ENCODE data around the gene CLIC6.

The CLIC6 gene

GRCh38 chr21:34684174-34684876 is 15.5 kb downstream of the CLIC6 start (continued):
- TF ChIP-seq, protein P1, sequence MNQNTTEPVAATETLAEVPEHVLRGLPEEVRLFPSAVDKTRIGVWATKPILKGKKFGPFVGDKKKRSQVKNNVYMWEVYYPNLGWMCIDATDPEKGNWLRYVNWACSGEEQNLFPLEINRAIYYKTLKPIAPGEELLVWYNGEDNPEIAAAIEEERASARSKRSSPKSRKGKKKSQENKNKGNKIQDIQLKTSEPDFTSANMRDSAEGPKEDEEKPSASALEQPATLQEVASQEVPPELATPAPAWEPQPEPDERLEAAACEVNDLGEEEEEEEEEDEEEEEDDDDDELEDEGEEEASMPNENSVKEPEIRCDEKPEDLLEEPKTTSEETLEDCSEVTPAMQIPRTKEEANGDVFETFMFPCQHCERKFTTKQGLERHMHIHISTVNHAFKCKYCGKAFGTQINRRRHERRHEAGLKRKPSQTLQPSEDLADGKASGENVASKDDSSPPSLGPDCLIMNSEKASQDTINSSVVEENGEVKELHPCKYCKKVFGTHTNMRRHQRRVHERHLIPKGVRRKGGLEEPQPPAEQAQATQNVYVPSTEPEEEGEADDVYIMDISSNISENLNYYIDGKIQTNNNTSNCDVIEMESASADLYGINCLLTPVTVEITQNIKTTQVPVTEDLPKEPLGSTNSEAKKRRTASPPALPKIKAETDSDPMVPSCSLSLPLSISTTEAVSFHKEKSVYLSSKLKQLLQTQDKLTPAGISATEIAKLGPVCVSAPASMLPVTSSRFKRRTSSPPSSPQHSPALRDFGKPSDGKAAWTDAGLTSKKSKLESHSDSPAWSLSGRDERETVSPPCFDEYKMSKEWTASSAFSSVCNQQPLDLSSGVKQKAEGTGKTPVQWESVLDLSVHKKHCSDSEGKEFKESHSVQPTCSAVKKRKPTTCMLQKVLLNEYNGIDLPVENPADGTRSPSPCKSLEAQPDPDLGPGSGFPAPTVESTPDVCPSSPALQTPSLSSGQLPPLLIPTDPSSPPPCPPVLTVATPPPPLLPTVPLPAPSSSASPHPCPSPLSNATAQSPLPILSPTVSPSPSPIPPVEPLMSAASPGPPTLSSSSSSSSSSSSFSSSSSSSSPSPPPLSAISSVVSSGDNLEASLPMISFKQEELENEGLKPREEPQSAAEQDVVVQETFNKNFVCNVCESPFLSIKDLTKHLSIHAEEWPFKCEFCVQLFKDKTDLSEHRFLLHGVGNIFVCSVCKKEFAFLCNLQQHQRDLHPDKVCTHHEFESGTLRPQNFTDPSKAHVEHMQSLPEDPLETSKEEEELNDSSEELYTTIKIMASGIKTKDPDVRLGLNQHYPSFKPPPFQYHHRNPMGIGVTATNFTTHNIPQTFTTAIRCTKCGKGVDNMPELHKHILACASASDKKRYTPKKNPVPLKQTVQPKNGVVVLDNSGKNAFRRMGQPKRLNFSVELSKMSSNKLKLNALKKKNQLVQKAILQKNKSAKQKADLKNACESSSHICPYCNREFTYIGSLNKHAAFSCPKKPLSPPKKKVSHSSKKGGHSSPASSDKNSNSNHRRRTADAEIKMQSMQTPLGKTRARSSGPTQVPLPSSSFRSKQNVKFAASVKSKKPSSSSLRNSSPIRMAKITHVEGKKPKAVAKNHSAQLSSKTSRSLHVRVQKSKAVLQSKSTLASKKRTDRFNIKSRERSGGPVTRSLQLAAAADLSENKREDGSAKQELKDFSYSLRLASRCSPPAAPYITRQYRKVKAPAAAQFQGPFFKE (tag by site-specific recombination; IDR thresholded peaks at IDR 0.05; ENCODE audit: borderline replicate concordance): no peak
- TF ChIP-seq, protein P2, sequence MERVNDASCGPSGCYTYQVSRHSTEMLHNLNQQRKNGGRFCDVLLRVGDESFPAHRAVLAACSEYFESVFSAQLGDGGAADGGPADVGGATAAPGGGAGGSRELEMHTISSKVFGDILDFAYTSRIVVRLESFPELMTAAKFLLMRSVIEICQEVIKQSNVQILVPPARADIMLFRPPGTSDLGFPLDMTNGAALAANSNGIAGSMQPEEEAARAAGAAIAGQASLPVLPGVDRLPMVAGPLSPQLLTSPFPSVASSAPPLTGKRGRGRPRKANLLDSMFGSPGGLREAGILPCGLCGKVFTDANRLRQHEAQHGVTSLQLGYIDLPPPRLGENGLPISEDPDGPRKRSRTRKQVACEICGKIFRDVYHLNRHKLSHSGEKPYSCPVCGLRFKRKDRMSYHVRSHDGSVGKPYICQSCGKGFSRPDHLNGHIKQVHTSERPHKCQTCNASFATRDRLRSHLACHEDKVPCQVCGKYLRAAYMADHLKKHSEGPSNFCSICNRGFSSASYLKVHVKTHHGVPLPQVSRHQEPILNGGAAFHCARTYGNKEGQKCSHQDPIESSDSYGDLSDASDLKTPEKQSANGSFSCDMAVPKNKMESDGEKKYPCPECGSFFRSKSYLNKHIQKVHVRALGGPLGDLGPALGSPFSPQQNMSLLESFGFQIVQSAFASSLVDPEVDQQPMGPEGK (tag by site-specific recombination; IDR thresholded peaks at IDR 0.05): no peak
- TF ChIP-seq ZNF777 (tag by site-specific recombination; IDR thresholded peaks at IDR 0.05; ENCODE audit: borderline replicate concordance): no peak
- TF ChIP-seq, protein P3, sequence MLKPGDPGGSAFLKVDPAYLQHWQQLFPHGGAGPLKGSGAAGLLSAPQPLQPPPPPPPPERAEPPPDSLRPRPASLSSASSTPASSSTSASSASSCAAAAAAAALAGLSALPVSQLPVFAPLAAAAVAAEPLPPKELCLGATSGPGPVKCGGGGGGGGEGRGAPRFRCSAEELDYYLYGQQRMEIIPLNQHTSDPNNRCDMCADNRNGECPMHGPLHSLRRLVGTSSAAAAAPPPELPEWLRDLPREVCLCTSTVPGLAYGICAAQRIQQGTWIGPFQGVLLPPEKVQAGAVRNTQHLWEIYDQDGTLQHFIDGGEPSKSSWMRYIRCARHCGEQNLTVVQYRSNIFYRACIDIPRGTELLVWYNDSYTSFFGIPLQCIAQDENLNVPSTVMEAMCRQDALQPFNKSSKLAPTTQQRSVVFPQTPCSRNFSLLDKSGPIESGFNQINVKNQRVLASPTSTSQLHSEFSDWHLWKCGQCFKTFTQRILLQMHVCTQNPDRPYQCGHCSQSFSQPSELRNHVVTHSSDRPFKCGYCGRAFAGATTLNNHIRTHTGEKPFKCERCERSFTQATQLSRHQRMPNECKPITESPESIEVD (tag by site-specific recombination; IDR thresholded peaks at IDR 0.05): no peak
- TF ChIP-seq ZNF544 (tag by site-specific recombination; IDR thresholded peaks at IDR 0.05): no peak
- TF ChIP-seq ZNF837 (tag by site-specific recombination; IDR thresholded peaks at IDR 0.05): no peak
- TF ChIP-seq ZNF391 (tag by site-specific recombination; IDR thresholded peaks at IDR 0.05; ENCODE audit: borderline replicate concordance, low read depth): no peak
- TF ChIP-seq, protein P4, sequence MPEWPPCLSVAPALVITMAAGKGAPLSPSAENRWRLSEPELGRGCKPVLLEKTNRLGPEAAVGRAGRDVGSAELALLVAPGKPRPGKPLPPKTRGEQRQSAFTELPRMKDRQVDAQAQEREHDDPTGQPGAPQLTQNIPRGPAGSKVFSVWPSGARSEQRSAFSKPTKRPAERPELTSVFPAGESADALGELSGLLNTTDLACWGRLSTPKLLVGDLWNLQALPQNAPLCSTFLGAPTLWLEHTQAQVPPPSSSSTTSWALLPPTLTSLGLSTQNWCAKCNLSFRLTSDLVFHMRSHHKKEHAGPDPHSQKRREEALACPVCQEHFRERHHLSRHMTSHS (tag by site-specific recombination; IDR thresholded peaks at IDR 0.05): no peak
- no peak for TF ChIP-seq ZNF132 (tag by site-specific recombination; IDR thresholded peaks at IDR 0.05; ENCODE audit: borderline replicate concordance)
- no peak for TF ChIP-seq ZNF211 (tag by site-specific recombination; IDR thresholded peaks at IDR 0.05; ENCODE audit: low read depth)
- no peak for TF ChIP-seq ZFP37 (tag by site-specific recombination; IDR thresholded peaks at IDR 0.05)
- TF ChIP-seq, protein P5, sequence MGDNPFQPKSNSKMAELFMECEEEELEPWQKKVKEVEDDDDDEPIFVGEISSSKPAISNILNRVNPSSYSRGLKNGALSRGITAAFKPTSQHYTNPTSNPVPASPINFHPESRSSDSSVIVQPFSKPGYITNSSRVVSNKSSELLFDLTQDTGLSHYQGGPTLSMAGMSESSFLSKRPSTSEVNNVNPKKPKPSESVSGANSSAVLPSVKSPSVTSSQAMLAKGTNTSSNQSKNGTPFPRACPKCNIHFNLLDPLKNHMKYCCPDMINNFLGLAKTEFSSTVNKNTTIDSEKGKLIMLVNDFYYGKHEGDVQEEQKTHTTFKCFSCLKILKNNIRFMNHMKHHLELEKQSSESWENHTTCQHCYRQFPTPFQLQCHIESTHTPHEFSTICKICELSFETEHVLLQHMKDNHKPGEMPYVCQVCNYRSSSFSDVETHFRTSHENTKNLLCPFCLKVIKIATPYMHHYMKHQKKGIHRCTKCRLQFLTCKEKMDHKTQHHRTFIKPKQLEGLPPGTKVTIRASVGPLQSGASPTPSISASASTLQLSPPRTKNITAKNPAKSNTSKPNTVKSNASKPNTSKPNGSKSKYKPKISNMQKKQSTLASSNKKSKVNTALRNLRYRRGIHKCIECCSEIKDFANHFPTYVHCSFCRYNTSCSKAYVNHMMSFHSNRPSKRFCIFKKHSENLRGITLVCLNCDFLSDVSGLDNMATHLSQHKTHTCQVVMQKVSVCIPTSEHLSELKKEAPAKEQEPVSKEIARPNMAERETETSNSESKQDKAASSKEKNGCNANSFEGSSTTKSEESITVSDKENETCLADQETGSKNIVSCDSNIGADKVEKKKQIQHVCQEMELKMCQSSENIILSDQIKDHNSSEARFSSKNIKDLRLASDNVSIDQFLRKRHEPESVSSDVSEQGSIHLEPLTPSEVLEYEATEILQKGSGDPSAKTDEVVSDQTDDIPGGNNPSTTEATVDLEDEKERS (tag by site-specific recombination; IDR thresholded peaks at IDR 0.05): no peak

All from HEK293 (cell line).